HL-60 (cell line): Measurements from ENCODE around the gene ESRRG.

Experiments used
- DNase-seq, 2 experiments: peaks; one replicate each; pipeline ENCODE4 v3.0.0-alpha.2; 2010 to 2020; ENCODE audit warnings: low read depth in 1 of 2, low spot score in 1 of 2
- H3K27ac ChIP-seq: fragments of 250-450 bp; sonication (Bioruptor Pico); replicated peaks from 2 replicates; pipeline ENCODE4 v1.5.1; 2020; ENCODE audit warnings: mild to moderate bottlenecking, moderate library complexity
- H3K27me3 ChIP-seq: fragments of 250-450 bp; sonication (Bioruptor Pico); 2 replicates; pipeline ENCODE4 v1.5.1; 2021; ENCODE audit warnings: mild to moderate bottlenecking, moderate library complexity; ENCODE audit not compliant: insufficient read depth, poor library complexity, severe bottlenecking
- H3K4me3 ChIP-seq: replicated peaks from 2 replicates; pipeline ENCODE4 v1.5.1; 2011; ENCODE audit warnings: mild to moderate bottlenecking, control low read depth, low read length; ENCODE audit not compliant: insufficient read depth
- GABPA ChIP-seq: IDR thresholded peaks from 2 replicates; pipeline ENCODE4 v1.6.1; 2012; ENCODE audit warnings: low read depth
- POLR2AphosphoS5 ChIP-seq: IDR thresholded peaks from 2 replicates; pipeline ENCODE4 v1.6.1; 2012; ENCODE audit warnings: low read depth
- SPI1 ChIP-seq: IDR thresholded peaks from 2 replicates; pipeline ENCODE4 v1.6.1; 2012; ENCODE audit warnings: low read depth, mild to moderate bottlenecking, borderline replicate concordance
- TF ChIP-seq, protein P1 (sequence below): IDR thresholded peaks from 2 replicates; pipeline ENCODE4 v1.6.1; 2012; ENCODE audit warnings: low read depth; ENCODE audit not compliant: insufficient replicate concordance
- TF ChIP-seq, protein P2 (sequence below): IDR thresholded peaks from one replicate; pipeline ENCODE4 v1.5.1; 2011; ENCODE audit warnings: low read length, control low read depth, inconsistent platforms; ENCODE audit not compliant: insufficient read depth

Gene ESRRG

DNA sequence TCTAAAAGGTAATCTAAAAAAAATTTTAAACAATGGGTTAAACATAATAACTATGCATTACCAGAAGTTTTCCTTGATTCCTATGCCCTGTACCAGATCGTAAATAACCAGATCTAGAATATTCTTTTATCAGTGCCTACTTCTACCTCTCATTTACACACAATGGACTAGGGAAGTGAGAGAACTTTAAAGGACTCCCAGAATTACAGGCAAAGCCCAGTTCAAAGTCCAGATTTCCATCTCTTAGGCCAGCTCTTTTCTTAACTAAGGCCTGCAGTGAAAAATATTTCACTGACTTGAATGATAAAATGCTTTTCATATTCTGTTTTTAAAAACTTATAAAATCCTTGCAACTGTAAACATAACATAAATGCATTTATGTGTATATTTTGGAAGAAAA lies 32.6 kb downstream of the ESRRG start:
- no peak for TF ChIP-seq SPI1
- no peak for TF ChIP-seq POLR2AphosphoS5
- TF ChIP-seq, protein P1, sequence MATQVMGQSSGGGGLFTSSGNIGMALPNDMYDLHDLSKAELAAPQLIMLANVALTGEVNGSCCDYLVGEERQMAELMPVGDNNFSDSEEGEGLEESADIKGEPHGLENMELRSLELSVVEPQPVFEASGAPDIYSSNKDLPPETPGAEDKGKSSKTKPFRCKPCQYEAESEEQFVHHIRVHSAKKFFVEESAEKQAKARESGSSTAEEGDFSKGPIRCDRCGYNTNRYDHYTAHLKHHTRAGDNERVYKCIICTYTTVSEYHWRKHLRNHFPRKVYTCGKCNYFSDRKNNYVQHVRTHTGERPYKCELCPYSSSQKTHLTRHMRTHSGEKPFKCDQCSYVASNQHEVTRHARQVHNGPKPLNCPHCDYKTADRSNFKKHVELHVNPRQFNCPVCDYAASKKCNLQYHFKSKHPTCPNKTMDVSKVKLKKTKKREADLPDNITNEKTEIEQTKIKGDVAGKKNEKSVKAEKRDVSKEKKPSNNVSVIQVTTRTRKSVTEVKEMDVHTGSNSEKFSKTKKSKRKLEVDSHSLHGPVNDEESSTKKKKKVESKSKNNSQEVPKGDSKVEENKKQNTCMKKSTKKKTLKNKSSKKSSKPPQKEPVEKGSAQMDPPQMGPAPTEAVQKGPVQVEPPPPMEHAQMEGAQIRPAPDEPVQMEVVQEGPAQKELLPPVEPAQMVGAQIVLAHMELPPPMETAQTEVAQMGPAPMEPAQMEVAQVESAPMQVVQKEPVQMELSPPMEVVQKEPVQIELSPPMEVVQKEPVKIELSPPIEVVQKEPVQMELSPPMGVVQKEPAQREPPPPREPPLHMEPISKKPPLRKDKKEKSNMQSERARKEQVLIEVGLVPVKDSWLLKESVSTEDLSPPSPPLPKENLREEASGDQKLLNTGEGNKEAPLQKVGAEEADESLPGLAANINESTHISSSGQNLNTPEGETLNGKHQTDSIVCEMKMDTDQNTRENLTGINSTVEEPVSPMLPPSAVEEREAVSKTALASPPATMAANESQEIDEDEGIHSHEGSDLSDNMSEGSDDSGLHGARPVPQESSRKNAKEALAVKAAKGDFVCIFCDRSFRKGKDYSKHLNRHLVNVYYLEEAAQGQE, result no peak
- TF ChIP-seq, protein P2, sequence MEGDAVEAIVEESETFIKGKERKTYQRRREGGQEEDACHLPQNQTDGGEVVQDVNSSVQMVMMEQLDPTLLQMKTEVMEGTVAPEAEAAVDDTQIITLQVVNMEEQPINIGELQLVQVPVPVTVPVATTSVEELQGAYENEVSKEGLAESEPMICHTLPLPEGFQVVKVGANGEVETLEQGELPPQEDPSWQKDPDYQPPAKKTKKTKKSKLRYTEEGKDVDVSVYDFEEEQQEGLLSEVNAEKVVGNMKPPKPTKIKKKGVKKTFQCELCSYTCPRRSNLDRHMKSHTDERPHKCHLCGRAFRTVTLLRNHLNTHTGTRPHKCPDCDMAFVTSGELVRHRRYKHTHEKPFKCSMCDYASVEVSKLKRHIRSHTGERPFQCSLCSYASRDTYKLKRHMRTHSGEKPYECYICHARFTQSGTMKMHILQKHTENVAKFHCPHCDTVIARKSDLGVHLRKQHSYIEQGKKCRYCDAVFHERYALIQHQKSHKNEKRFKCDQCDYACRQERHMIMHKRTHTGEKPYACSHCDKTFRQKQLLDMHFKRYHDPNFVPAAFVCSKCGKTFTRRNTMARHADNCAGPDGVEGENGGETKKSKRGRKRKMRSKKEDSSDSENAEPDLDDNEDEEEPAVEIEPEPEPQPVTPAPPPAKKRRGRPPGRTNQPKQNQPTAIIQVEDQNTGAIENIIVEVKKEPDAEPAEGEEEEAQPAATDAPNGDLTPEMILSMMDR, result no peak
- no peak for TF ChIP-seq GABPA
- H3K27ac ChIP-seq, result no peak overlapping the region
- no peak overlapping the region for H3K4me3 ChIP-seq
- DNase-seq, result no peak
- peaks cover 4% of the 10 kb centered on the region for H3K27me3 ChIP-seq

DNA sequence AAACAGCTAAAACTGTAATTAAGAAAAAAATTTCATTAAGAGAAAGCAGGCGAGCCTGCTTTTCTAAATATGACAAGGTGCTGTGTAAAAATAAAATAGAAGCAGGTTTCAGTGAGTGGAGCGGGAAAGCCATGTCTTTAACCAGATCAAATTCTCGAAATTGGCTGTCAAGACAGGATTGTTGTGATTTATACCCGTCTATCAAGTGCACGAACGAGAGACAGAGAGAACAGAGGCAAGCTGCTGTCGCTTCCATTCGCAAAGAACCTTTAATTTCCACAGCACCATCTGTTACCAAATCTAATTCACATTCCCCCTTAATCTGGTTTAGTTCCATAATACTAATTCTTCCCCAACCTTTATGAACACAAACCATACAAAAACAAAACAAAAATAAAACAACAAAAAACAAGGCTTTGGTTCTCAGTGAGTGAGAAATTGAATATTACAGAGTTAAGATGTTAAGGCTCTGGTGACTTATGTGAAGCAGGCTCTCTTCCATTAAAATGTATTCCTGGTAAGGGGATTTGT lies 35.0 kb downstream of the ESRRG start:
- Histone ChIP-seq H3K27ac (no peak overlapping the region), H3K27me3 (peaks cover 4% of the 10 kb centered on the region), H3K4me3 (no peak overlapping the region)
- no peak for TF ChIP-seq SPI1
- no peak for TF ChIP-seq POLR2AphosphoS5
- DNase-seq, result no peak

DNA sequence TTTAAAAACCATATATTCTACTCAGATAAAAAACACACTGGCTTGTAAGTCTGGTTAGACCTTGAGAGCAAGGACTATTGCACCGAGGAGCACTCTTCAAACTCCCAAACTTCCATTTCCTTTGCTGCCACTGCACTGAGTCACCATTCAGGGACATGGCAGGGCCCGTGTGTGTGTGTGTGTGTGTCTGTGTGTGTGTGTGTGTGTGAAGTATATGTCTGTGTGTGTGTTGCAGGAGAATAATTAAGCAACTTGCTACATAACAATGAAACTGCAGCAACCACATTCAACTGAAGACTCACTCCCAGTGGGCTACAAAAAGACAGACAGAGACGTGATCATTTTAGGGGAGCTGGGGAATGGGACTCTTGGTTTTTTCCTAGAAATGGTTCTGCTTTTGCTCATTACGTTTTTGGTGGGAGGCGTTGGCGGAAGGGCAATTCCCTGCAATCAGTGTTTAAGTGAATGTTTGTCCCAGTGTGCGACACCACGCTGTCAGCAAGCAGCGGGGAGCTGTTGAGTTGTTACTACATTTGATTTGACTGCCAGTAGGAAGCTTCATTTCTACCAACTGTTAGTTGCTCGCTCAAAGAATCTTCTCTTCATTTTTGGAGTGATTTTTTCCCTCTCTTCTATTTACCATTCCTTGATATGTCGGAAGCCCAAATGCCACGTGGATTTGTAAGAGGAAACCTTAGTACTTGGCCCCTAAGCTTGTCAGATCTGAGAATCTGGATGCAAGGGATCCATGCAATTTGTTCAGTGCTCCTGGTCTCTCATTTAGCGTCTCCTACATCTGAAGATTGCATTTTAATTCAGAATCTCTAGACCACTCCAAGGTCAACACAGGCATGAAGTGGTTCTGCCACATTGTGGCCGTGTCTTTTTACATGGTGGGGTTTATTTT lies 36.1 kb downstream of the ESRRG start:
- no peak overlapping the region for H3K4me3 ChIP-seq
- no peak overlapping the region for H3K27ac ChIP-seq
- no peak for DNase-seq
- TF ChIP-seq POLR2AphosphoS5 (no peak), SPI1 (no peak), GABPA (no peak)
- TF ChIP-seq, protein P2, result no peak
- TF ChIP-seq, protein P1, result no peak
- H3K27me3 ChIP-seq, result peaks cover 4% of the 10 kb centered on the region

DNA sequence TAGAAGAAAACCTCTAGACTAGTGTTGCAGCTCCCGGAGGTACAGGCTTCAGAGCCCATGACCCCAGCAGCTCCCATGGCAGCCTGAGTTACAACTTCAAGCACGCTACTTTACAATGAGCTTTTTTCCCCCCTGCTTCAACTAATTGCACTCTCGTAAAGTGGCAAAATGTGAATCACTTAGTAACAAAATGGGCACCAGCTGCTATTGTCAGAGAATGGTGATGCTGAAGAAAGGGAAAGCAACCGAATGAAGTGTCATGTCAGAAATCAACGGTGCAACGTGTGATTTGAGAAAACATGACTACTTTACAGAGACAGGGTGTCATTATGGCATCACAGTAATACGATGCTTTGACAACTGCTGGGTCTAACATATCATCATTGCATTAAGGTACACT lies 40.5 kb downstream of the ESRRG start:
- DNase-seq, result no peak
- H3K27ac ChIP-seq, result no peak overlapping the region
- H3K4me3 ChIP-seq, result no peak overlapping the region
- no peak for TF ChIP-seq POLR2AphosphoS5
- TF ChIP-seq, protein P2, result no peak
- TF ChIP-seq GABPA, result no peak
- TF ChIP-seq SPI1, result no peak
- H3K27me3 ChIP-seq, result peaks cover 2% of the 10 kb centered on the region
